Nephron (organoid): ENCODE results near the gene GPC1.

Source experiments
- H3K27ac Mint-ChIP-seq, 3 experiments: 2 replicates each; pipeline ENCODE4 v1.8.0; 2020; ENCODE audit warnings: mixed read lengths in 3 of 3, mild to moderate bottlenecking in 2 of 3, moderate library complexity in 1 of 3
- H3K27me3 Mint-ChIP-seq: 2 replicates; pipeline ENCODE4 v1.8.0; 2021; ENCODE audit warnings: low read depth, mild to moderate bottlenecking, moderate library complexity, mixed read lengths
- H3K36me3 Mint-ChIP-seq: 2 replicates; pipeline ENCODE4 v1.8.0; 2020; ENCODE audit warnings: low read depth, mixed read lengths
- H3K4me1 Mint-ChIP-seq: 2 replicates; pipeline ENCODE4 v1.8.0; 2020; ENCODE audit warnings: mixed read lengths
- H3K4me3 Mint-ChIP-seq, 3 experiments: 2 replicates each; pipeline ENCODE4 v1.8.0; 2020; ENCODE audit warnings: mild to moderate bottlenecking in 3 of 3, mixed read lengths in 3 of 3, moderate library complexity in 2 of 3
- H3K9me3 Mint-ChIP-seq: 2 replicates; pipeline ENCODE4 v1.8.0; 2020; ENCODE audit warnings: mixed read lengths
- TF ChIP-seq, protein P1 (sequence below), 3 experiments: fragments of 200-600 bp; sonication (generic); IDR thresholded peaks; one replicate each; pipeline ENCODE4 v1.5.0; 2021; ENCODE audit warnings: antibody characterized with exemption in 3 of 3; ENCODE audit not compliant: unreplicated experiment in 3 of 3

GPC1 gene

DNA sequence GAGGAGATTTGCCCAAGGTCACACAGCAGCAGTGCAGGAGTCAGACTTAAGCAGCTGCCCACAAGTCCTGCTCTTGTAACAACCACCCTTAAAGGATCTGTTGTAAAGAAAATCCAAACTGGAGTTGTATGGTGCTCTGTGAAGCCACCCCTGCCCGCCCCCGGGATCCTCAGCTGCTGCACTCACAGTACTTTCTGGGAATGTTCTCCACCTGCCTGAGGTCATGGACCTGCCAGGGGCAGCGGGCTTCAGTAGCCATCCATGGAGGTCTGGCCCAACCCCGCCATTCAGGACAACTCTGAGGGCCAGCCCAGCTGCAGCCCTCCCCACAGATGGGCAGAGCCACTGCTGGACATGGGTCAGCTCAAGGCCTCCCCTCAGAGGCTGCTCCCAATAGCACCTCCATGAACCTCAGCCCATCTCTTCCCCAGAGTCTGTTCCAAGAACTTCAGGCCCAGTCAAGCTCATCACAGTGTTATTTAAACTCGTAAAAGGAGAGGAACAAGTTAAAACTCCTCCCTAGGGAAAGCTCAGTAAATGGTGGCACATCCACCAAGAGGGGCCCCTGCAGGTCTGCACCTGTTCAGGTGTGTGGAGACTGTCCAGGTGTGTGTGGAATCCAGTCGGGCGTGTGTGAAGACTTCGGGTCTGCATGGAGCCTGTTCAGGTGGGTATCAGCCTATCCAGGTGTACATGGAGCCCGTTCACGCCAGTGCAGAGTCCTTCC lies 39.4 kb upstream of the GPC1 start:
- TF ChIP-seq, protein P1, sequence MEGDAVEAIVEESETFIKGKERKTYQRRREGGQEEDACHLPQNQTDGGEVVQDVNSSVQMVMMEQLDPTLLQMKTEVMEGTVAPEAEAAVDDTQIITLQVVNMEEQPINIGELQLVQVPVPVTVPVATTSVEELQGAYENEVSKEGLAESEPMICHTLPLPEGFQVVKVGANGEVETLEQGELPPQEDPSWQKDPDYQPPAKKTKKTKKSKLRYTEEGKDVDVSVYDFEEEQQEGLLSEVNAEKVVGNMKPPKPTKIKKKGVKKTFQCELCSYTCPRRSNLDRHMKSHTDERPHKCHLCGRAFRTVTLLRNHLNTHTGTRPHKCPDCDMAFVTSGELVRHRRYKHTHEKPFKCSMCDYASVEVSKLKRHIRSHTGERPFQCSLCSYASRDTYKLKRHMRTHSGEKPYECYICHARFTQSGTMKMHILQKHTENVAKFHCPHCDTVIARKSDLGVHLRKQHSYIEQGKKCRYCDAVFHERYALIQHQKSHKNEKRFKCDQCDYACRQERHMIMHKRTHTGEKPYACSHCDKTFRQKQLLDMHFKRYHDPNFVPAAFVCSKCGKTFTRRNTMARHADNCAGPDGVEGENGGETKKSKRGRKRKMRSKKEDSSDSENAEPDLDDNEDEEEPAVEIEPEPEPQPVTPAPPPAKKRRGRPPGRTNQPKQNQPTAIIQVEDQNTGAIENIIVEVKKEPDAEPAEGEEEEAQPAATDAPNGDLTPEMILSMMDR (IDR thresholded peaks at IDR 0.05; ENCODE audit: unreplicated experiment in 3 of 3) = no peak
- H3K36me3 Mint-ChIP-seq = no peaks in the 10 kb centered on the region
- no peak overlapping the region for H3K27ac Mint-ChIP-seq
- peaks cover 4% of the 10 kb centered on the region for H3K27me3 Mint-ChIP-seq
- H3K9me3 Mint-ChIP-seq = no peaks in the 10 kb centered on the region
- H3K4me1 Mint-ChIP-seq = peaks cover 9% of the 10 kb centered on the region
- H3K4me3 Mint-ChIP-seq = no peak overlapping the region

DNA sequence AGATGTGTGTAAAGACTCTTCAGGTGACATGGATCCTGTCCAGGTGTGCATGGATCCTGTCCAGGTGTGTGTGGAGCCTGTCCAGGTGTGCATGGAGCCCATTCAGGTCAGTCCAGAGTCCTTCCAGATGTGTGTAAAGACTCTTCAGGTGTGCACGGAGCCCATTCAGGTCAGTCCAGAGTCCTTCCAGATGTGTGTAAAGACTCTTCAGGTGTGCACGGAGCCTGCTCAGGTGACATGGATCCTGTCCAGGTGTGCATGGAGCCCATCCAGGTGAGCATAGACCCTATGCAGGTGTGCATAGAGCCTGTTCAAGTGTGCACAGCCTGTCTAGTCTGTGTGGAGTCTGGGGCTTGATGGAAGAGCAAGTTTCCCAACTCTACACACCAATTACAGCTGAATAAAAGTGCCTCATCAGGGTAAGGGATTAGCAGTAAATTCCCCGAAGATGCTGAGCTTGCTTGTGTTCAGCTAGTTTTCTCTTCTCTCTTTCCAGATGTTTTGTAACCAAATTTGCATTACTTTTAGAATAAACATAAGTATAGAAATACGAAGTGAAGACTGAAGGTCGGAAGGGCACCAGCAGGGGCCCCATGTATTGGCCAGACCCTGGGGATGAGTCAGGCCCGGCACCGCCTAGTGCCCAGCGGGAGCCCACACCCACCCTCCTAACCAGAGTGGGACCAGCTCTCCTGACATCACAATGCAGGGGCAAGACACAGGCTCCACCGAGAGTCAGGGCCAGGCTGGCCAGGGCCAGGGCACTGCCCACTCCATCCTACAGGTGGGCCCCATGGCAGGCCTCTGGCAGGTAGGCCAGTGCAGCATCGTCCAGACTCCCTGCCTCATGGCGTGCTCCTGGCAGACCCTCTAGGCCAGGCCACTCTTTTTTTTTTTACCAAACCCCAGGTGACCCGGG lies 38.6 kb upstream of the GPC1 start:
- no peak overlapping the region for H3K27ac Mint-ChIP-seq
- no peaks in the 10 kb centered on the region for H3K9me3 Mint-ChIP-seq
- H3K4me1 Mint-ChIP-seq = peaks cover 9% of the 10 kb centered on the region
- peaks cover 4% of the 10 kb centered on the region for H3K27me3 Mint-ChIP-seq
- TF ChIP-seq, protein P1 (IDR thresholded peaks at IDR 0.05; ENCODE audit: unreplicated experiment in 3 of 3) = no peak
- H3K36me3 Mint-ChIP-seq = no peaks in the 10 kb centered on the region
- no peak overlapping the region for H3K4me3 Mint-ChIP-seq

DNA sequence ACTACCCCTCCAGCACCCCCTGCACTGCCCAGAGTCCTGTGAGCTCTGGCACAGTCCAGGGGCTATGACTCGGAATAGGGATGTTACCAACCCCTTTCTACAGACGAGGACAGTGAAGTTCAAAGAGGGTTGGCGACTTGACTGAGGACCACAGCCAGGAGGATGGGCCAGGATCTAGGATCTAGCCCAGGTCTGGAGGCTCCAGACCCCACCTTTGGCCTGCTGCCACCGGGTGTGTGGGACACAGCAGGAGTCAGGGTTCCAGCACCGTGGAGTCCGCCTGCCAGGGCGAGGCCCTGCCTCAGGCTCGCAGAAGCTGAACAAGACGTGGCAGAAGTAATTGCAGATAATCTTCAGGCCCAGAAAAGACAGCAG lies 37.9 kb upstream of the GPC1 start:
- Mint-ChIP-seq H3K4me1 (peaks cover 9% of the 10 kb centered on the region), H3K36me3 (no peaks in the 10 kb centered on the region), H3K27ac (no peak overlapping the region), H3K9me3 (no peaks in the 10 kb centered on the region), H3K27me3 (peaks cover 4% of the 10 kb centered on the region), H3K4me3 (no peak overlapping the region)
- TF ChIP-seq, protein P1 (IDR thresholded peaks at IDR 0.05; ENCODE audit: unreplicated experiment in 3 of 3) = no peak

DNA sequence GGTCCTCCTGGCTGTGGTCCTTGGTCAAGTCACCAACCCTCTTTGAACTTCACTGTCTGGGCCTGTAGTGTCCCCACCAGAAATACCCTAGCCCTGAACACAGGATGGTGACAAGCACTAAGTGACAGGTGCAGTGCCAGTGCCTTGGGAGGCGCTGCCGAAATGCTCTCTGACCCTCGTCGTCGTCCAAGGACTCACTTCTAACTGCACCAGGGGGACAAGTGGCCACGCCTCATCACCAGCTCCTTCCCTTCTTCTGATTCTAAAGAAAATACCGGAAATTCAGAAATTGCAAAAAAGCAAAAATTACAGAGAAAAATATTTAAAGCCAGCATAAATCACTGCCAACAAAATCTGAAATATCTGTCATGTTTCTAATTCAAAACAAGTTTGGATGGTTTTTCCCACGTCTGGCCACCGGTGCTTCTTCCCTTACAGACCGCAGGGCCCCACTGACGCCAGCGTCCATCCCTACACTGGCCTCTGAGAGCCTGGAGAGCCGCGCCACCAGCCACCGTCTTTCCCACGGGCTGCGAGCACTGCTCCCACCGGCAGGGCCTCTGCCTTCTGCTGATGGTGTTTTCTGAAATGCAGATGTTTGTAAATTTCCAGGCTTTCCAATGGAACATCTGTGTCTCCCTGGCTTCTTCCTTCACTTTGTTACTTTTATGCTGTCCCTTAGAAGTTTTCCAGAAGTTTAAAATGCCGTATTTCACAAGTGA lies 37.4 kb upstream of the GPC1 start:
- Mint-ChIP-seq H3K9me3 (no peaks in the 10 kb centered on the region), H3K4me3 (no peak overlapping the region), H3K27ac (peak overlapping the region; percentile 43 to 79 (median 72)), H3K4me1 (peaks cover 9% of the 10 kb centered on the region), H3K27me3 (peaks cover 7% of the 10 kb centered on the region), H3K36me3 (no peaks in the 10 kb centered on the region)
- TF ChIP-seq, protein P1 (IDR thresholded peaks at IDR 0.05; ENCODE audit: unreplicated experiment in 3 of 3) = no peak

DNA sequence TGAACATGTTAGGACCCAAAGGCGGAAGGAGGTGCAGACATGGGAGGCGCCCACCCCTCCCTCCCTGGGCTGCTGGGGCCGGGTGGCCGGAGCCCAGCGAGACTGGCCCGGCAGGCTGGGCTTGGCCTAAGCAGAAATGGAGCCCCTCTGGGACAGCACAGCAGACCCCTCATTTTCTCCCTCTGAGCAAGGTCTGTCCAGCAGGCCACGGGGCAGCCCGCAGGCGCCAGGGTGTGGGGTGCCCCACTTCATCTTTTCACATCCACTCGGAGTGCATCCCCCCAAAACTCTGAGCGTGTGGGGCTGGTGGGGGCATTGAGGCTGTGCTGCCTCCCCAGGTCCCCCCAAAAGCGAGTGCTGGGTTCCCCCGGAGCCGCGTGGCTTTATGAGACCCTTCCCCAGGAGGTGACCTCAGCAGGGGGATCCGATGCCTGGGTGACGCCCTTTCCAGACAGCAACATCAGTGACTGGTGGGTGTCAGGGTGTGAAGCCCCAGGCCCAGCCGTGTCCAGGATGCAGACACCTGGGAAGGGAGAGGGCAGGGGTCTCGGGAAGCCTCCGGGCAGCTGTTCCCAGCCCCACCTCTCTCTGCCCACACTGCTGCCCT lies 36.7 kb upstream of the GPC1 start:
- Mint-ChIP-seq H3K4me3 (no peak overlapping the region), H3K36me3 (no peaks in the 10 kb centered on the region), H3K27me3 (peaks cover 8% of the 10 kb centered on the region), H3K4me1 (peaks cover 15% of the 10 kb centered on the region), H3K9me3 (no peaks in the 10 kb centered on the region), H3K27ac (peak overlapping the region in 2 of 3 experiments; percentile 72 to 79)
- TF ChIP-seq, protein P1 (IDR thresholded peaks at IDR 0.05; ENCODE audit: unreplicated experiment in 3 of 3) = no peak
